ENCODE data around the gene PDZRN3. TPM values are rescaled to one million over a fixed set of nuclear protein-coding genes. Genes with fewer than 3 reads are reported as not detected.

PDZRN3 gene
- total and polyA plus RNA-seq, 2 of the 13 experiments (the other 11 are each of a cell fraction or from before 2014, with no cell fraction given) = not detected

- TF ChIP-seq ZNF512B (CRISPR knock-in tag; IDR thresholded peaks at IDR 0.05; ENCODE audit: borderline replicate concordance) (no peak), ZMAT5 (CRISPR knock-in tag; IDR thresholded peaks at IDR 0.05; ENCODE audit: borderline replicate concordance, low read depth) (no peak), ZNF101 (CRISPR knock-in tag; IDR thresholded peaks at IDR 0.05; ENCODE audit: borderline replicate concordance, low read depth) (no peak)
These were observed 178.2 kb downstream of the PDZRN3 start (continued) for GRCh38 chr3:73446467-73447110.

GRCh38 chr3:73442886-73443285 is 181.9 kb downstream of the PDZRN3 start:
- DNase-seq (ENCODE audit: low spot score) (no peak), FAIRE-seq (no peak), ATAC-seq (no peak)
- Histone ChIP-seq H3K4me2 (ENCODE audit: low read depth, low read length) (no peak overlapping the region), H3K4me3 (replicated peaks in 1 of 3; ENCODE audit: insufficient read depth in 1 of 3, low read depth in 2 of 3, low read length in 3 of 3) (no peak overlapping the region), H3K9me3 (ENCODE audit: low read length) (no peaks in the 10 kb centered on the region), H3K27ac (ENCODE audit: extremely low read length, insufficient read depth, low read length) (no peak overlapping the region), H3K79me2 (ENCODE audit: insufficient read depth, low read length) (no peaks in the 10 kb centered on the region), H4K20me1 (ENCODE audit: insufficient read depth, low read length) (no peaks in the 10 kb centered on the region), H2AFZ (ENCODE audit: low read length) (no peak overlapping the region), H3K27me3 (ENCODE audit: control insufficient read depth in 1 of 2, insufficient read depth in 2 of 2, low read length in 2 of 2) (no peaks in the 10 kb centered on the region), H3K36me3 (replicated peaks in 1 of 2; ENCODE audit: control insufficient read depth in 1 of 2, insufficient read depth in 2 of 2, low read length in 2 of 2) (no peaks in the 10 kb centered on the region), H3K4me1 (ENCODE audit: insufficient read depth, low read length) (no peaks in the 10 kb centered on the region), H3K9ac (ENCODE audit: insufficient read depth, low read depth, low read length) (no peak overlapping the region)
- intact Hi-C loops (cut with micrococcal nuclease; ENCODE audit: unreplicated experiment) = no loop called here
- ChIA-PET POLR2A (no interaction called here), CTCF (ENCODE audit: low intra/inter-chr PET ratio, low total read pairs) (no interaction called here)
- no TSS peak for BruUV-seq (replicated peaks)
- in situ Hi-C loops (cut with HindIII; ENCODE audit: extremely low pct_ligation_motif_present, low pct_unique_long_range_greater_than_20kb) = no loop called here
- WGBS (ENCODE audit: low lambda C conversion rate) = 93% methylated on average over 7 of the region's 7 CpGs
- no peak for TF ChIP-seq PATZ1 (CRISPR knock-in tag; IDR thresholded peaks at IDR 0.05)
- TF ChIP-seq NPAS2 (CRISPR knock-in tag; IDR thresholded peaks at IDR 0.05; ENCODE audit: borderline replicate concordance) = no peak
- TF ChIP-seq HBP1 (CRISPR knock-in tag; IDR thresholded peaks at IDR 0.05; ENCODE audit: low read depth) = no peak
- no peak for TF ChIP-seq MIER3 (CRISPR knock-in tag; IDR thresholded peaks at IDR 0.05; ENCODE audit: borderline replicate concordance)
- TF ChIP-seq NFKBIZ (CRISPR knock-in tag; IDR thresholded peaks at IDR 0.05) = no peak

All from HepG2 (cell line).